Measurements from ENCODE around the gene AKAP11.

GRCh38 chr13:42327725-42328124 is 55.8 kb downstream of the AKAP11 start:
- TF ChIP-seq PATZ1 (CRISPR knock-in tag; IDR thresholded peaks at IDR 0.05; ENCODE audit: borderline replicate concordance) (no peak), TOX (CRISPR knock-in tag; IDR thresholded peaks at IDR 0.05; ENCODE audit: borderline replicate concordance) (no peak), ZFP30 (CRISPR knock-in tag; IDR thresholded peaks at IDR 0.05) (no peak), TCF4 (CRISPR knock-in tag; IDR thresholded peaks at IDR 0.05; ENCODE audit: borderline replicate concordance) (no peak), RARB (CRISPR knock-in tag; IDR thresholded peaks at IDR 0.05) (no peak), PPARA (CRISPR knock-in tag; IDR thresholded peaks at IDR 0.05; ENCODE audit: borderline replicate concordance) (no peak), ZNF70 (CRISPR knock-in tag; IDR thresholded peaks at IDR 0.05) (no peak), ZNF8 (CRISPR knock-in tag; IDR thresholded peaks at IDR 0.05) (no peak), ISL1 (CRISPR knock-in tag; IDR thresholded peaks at IDR 0.05) (no peak)
